ENCODE data around the gene CHIA. TPM values are rescaled to one million over a fixed set of nuclear protein-coding genes. Genes with fewer than 3 reads are reported as not detected.
"Not testable (repeated sequence)": the region's sequence is repeated elsewhere in the genome, so short reads cannot be mapped to it uniquely, and the experiment has no call there.

The CHIA gene
- total RNA-seq, 1 experiment from 2014 or later: not detected

GRCh38 chr1:111279144-111279543 lies 11.5 kb upstream of the CHIA start:
- in situ Hi-C loops (cut with HindIII; ENCODE audit: low pct_unique_long_range_greater_than_20kb, low sequenced_read_pairs): no loop called here
- DNase-seq (ENCODE audit: low read depth): no peak

GRCh38 chr1:111280267-111280666 lies 10.4 kb upstream of the CHIA start:
- DNase-seq (ENCODE audit: low read depth): no peak
- in situ Hi-C loops (cut with HindIII; ENCODE audit: low pct_unique_long_range_greater_than_20kb, low sequenced_read_pairs): no loop called here

- in situ Hi-C loops (cut with HindIII; ENCODE audit: low pct_unique_long_range_greater_than_20kb, low sequenced_read_pairs): no loop called here
- no peak for DNase-seq (ENCODE audit: low read depth)
Measured at GRCh38 chr1:111281411-111281810, 9.2 kb upstream of the CHIA start.

GRCh38 chr1:111283838-111284237 lies 6.8 kb upstream of the CHIA start:
- no peak for DNase-seq (ENCODE audit: low read depth)
- in situ Hi-C loops (cut with HindIII; ENCODE audit: low pct_unique_long_range_greater_than_20kb, low sequenced_read_pairs): no loop called here

- in situ Hi-C loops (cut with HindIII; ENCODE audit: low pct_unique_long_range_greater_than_20kb, low sequenced_read_pairs): no loop called here
- no peak for DNase-seq (ENCODE audit: low read depth)
Measured at GRCh38 chr1:111285879-111286278, 4.8 kb upstream of the CHIA start.

GRCh38 chr1:111286912-111287311 lies 3.7 kb upstream of the CHIA start:
- no peak for DNase-seq (ENCODE audit: low read depth)

GRCh38 chr1:111289371-111289770 lies 1.3 kb upstream of the CHIA start:
- DNase-seq (ENCODE audit: low read depth): no peak
- in situ Hi-C loops (cut with HindIII; ENCODE audit: low pct_unique_long_range_greater_than_20kb, low sequenced_read_pairs): no loop called here

More at GRCh38 chr1:111286912-111287311, 3.7 kb upstream of the CHIA start:
- in situ Hi-C loops (cut with HindIII; ENCODE audit: low pct_unique_long_range_greater_than_20kb, low sequenced_read_pairs): no loop called here

GRCh38 chr1:111290104-111290503 lies 547 bp upstream of the CHIA start:
- in situ Hi-C loops (cut with HindIII; ENCODE audit: low pct_unique_long_range_greater_than_20kb, low sequenced_read_pairs): no loop called here
- no peak for DNase-seq (ENCODE audit: low read depth)

- in situ Hi-C loops (cut with HindIII; ENCODE audit: low pct_unique_long_range_greater_than_20kb, low sequenced_read_pairs): no loop called here
- no peak for DNase-seq (ENCODE audit: low read depth)
Measured at GRCh38 chr1:111294390-111294789, 3.7 kb downstream of the CHIA start.

GRCh38 chr1:111302374-111302773 lies 11.7 kb downstream of the CHIA start:
- in situ Hi-C loops (cut with HindIII; ENCODE audit: low pct_unique_long_range_greater_than_20kb, low sequenced_read_pairs): no loop called here

GRCh38 chr1:111309690-111310089 lies 19.0 kb downstream of the CHIA start:
- DNase-seq (ENCODE audit: low read depth): no peak
- in situ Hi-C loops (cut with HindIII; ENCODE audit: low pct_unique_long_range_greater_than_20kb, low sequenced_read_pairs): no loop called here

More at GRCh38 chr1:111302374-111302773, 11.7 kb downstream of the CHIA start:
- DNase-seq (ENCODE audit: low read depth): no peak

- in situ Hi-C loops (cut with HindIII; ENCODE audit: low pct_unique_long_range_greater_than_20kb, low sequenced_read_pairs): no loop called here
- DNase-seq (ENCODE audit: low read depth): no peak
Measured at GRCh38 chr1:111318523-111318922, 27.9 kb downstream of the CHIA start.

- in situ Hi-C loops (cut with HindIII; ENCODE audit: low pct_unique_long_range_greater_than_20kb, low sequenced_read_pairs): no loop called here
- DNase-seq (ENCODE audit: low read depth): no peak
Measured at GRCh38 chr1:111320066-111320879, 29.6 kb downstream of the CHIA start.

- in situ Hi-C loops (cut with HindIII; ENCODE audit: low pct_unique_long_range_greater_than_20kb, low sequenced_read_pairs): no loop called here
Measured at GRCh38 chr1:111323231-111323630, 32.6 kb downstream of the CHIA start.

GRCh38 chr1:111332190-111332589 lies 41.5 kb downstream of the CHIA start:
- DNase-seq (ENCODE audit: low read depth): no peak
- in situ Hi-C loops (cut with HindIII; ENCODE audit: low pct_unique_long_range_greater_than_20kb, low sequenced_read_pairs): no loop called here

More at GRCh38 chr1:111323231-111323630, 32.6 kb downstream of the CHIA start:
- DNase-seq (ENCODE audit: low read depth): no peak

GRCh38 chr1:111334169-111334568 lies 43.5 kb downstream of the CHIA start:
- DNase-seq (ENCODE audit: low read depth): no peak
- in situ Hi-C loops (cut with HindIII; ENCODE audit: low pct_unique_long_range_greater_than_20kb, low sequenced_read_pairs): no loop called here

- in situ Hi-C loops (cut with HindIII; ENCODE audit: low pct_unique_long_range_greater_than_20kb, low sequenced_read_pairs); DNase-seq (ENCODE audit: low read depth): not testable (repeated sequence)
Measured at GRCh38 chr1:111335214-111335877, 44.7 kb downstream of the CHIA start.

- DNase-seq (ENCODE audit: low read depth); in situ Hi-C loops (cut with HindIII; ENCODE audit: low pct_unique_long_range_greater_than_20kb, low sequenced_read_pairs): not testable (repeated sequence)
Measured at GRCh38 chr1:111338849-111339248, 48.2 kb downstream of the CHIA start.

- DNase-seq (ENCODE audit: low read depth): peak; percentile 74
- in situ Hi-C loops (cut with HindIII; ENCODE audit: low pct_unique_long_range_greater_than_20kb, low sequenced_read_pairs): no loop called here
Measured at GRCh38 chr1:111346089-111346885, 55.6 kb downstream of the CHIA start.

All from Caki2 (cell line).